Neural cell (in vitro differentiated cells): ENCODE data around the gene CALHM5.

Experiments
- EP300 ChIP-seq: fragments of 450-650 bp; conservative IDR thresholded peaks from 2 replicates; pipeline ENCODE4 v1.6.1; 2014; ENCODE audit warnings: antibody characterized with exemption, mild to moderate bottlenecking, moderate library complexity; ENCODE audit not compliant: poor library complexity, severe bottlenecking
- EZH2 ChIP-seq: fragments of 200-600, 300-800 bp; shearing (Covaris generic), sonication (generic); IDR thresholded peaks from 2 replicates; pipeline ENCODE4 v1.6.1; 2014; ENCODE audit warnings: antibody characterized with exemption, low read length, borderline replicate concordance, mild to moderate bottlenecking; ENCODE audit not compliant: insufficient read depth, poor library complexity, severe bottlenecking
- MXI1 ChIP-seq: fragments of 450-650 bp; conservative IDR thresholded peaks from 2 replicates; pipeline ENCODE4 v1.6.1; 2014; ENCODE audit warnings: antibody characterized with exemption, mild to moderate bottlenecking; ENCODE audit not compliant: poor library complexity, severe bottlenecking
- POLR2AphosphoS5 ChIP-seq: IDR thresholded peaks from 2 replicates; pipeline ENCODE4 v1.6.1; 2012
- RAD21 ChIP-seq: fragments of 450-650 bp; conservative IDR thresholded peaks from 2 replicates; pipeline ENCODE4 v1.6.1; 2014; ENCODE audit warnings: antibody characterized with exemption, mild to moderate bottlenecking, moderate library complexity
- SMC3 ChIP-seq: fragments of 450-650 bp; conservative IDR thresholded peaks from 2 replicates; pipeline ENCODE4 v1.6.1; 2014; ENCODE audit warnings: antibody characterized with exemption, mild to moderate bottlenecking, moderate library complexity; ENCODE audit not compliant: poor library complexity
- TAF1 ChIP-seq: IDR thresholded peaks from 2 replicates; pipeline ENCODE4 v1.6.1; 2012; ENCODE audit warnings: low read depth
- TF ChIP-seq, protein P1 (sequence below): fragments of 450-650 bp; IDR thresholded peaks from 2 replicates; pipeline ENCODE4 v1.5.1; 2014; ENCODE audit warnings: antibody characterized with exemption, mild to moderate bottlenecking, moderate library complexity; ENCODE audit not compliant: poor library complexity, severe bottlenecking

DNA sequence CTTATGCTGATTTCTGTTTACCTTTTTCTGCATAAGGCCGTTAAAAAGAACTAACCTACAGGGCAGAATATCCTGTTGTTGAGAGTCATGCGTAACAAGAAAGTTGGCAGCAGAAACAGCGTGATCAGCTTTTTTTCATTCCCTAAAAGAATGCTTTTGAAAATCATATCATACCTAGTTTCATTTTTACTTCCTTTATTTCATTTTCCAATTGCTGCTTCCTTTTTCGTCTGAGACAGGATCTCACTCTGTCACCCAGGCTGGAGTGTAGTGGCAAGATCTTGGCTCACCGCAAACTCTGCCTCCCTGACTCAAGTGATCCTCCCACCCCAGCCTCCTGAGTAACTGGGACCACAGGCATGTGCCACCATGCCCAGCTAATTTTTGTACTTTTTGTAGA lies 46.2 kb upstream of the CALHM5 start:
- TF ChIP-seq, protein P1, sequence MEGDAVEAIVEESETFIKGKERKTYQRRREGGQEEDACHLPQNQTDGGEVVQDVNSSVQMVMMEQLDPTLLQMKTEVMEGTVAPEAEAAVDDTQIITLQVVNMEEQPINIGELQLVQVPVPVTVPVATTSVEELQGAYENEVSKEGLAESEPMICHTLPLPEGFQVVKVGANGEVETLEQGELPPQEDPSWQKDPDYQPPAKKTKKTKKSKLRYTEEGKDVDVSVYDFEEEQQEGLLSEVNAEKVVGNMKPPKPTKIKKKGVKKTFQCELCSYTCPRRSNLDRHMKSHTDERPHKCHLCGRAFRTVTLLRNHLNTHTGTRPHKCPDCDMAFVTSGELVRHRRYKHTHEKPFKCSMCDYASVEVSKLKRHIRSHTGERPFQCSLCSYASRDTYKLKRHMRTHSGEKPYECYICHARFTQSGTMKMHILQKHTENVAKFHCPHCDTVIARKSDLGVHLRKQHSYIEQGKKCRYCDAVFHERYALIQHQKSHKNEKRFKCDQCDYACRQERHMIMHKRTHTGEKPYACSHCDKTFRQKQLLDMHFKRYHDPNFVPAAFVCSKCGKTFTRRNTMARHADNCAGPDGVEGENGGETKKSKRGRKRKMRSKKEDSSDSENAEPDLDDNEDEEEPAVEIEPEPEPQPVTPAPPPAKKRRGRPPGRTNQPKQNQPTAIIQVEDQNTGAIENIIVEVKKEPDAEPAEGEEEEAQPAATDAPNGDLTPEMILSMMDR = no peak
- no peak for TF ChIP-seq POLR2AphosphoS5
- TF ChIP-seq SMC3 = no peak
- TF ChIP-seq EZH2 = no peak
- TF ChIP-seq TAF1 = no peak
- TF ChIP-seq MXI1 = no peak
- TF ChIP-seq EP300 = no peak
- no peak for TF ChIP-seq RAD21
